Caco-2 (cell line): ENCODE results near the gene AGAP1. TPM values are rescaled to one million over a fixed set of nuclear protein-coding genes. Genes with fewer than 3 reads are reported as not detected.

Experiments used
- BruUV-seq: library from RNA; stranded (reverse); fragments of 400-500 nt; replicated peaks from 2 replicates; lab custom pipeline; 2021; lab: Mats Ljungman, UMichigan
- CTCF ChIA-PET: fragments of 300-600 bp; sonication (Branson Sonifier 250); formaldehyde crosslinking; loops from one replicate; lab custom pipeline; 2022; ENCODE audit warnings: antibody characterized with exemption; lab: Charles Lee
- POLR2A ChIA-PET: fragments of 300-600 bp; sonication (Branson Sonifier 250); formaldehyde crosslinking; loops from one replicate; lab custom pipeline; 2022; ENCODE audit warnings: antibody characterized with exemption; lab: Charles Lee
- DNase-seq, 2 experiments: peaks; one replicate each; pipeline versions ENCODE4 v3.0.0 to v3.0.0-alpha.2; 2020 to 2022
- H3K27me3 ChIP-seq: replicated peaks from 2 replicates; pipeline ENCODE4 v1.6.0; 2011; ENCODE audit warnings: low read length; ENCODE audit not compliant: control insufficient read depth, insufficient read depth
- H3K36me3 ChIP-seq: 2 replicates; pipeline ENCODE4 v1.5.1; 2011; ENCODE audit warnings: low read length; ENCODE audit not compliant: control insufficient read depth, insufficient read depth
- H3K4me1 ChIP-seq: fragments of 250-450 bp; sonication (Bioruptor Pico); 2 replicates; pipeline ENCODE4 v1.5.1; 2020; ENCODE audit warnings: mild to moderate bottlenecking
- H3K4me3 ChIP-seq: 2 replicates; pipeline ENCODE4 v1.5.1; 2011; ENCODE audit warnings: low read depth, mild to moderate bottlenecking, control low read depth, low read length
- H3K9me3 ChIP-seq: fragments of 250-450 bp; sonication (Bioruptor Pico); 2 replicates; pipeline ENCODE4 v1.5.1; 2020; ENCODE audit warnings: mild to moderate bottlenecking, moderate library complexity
- H3K27ac Mint-ChIP-seq: one replicate; pipeline ENCODE4 v1.8.0; 2022; ENCODE audit warnings: mixed read lengths; ENCODE audit not compliant: unreplicated experiment
- H3K27me3 Mint-ChIP-seq: one replicate; pipeline ENCODE4 v1.8.0; 2022; ENCODE audit warnings: mixed read lengths; ENCODE audit not compliant: insufficient read depth, unreplicated experiment
- H3K36me3 Mint-ChIP-seq: one replicate; pipeline ENCODE4 v1.8.0; 2022; ENCODE audit warnings: mild to moderate bottlenecking, mixed read lengths; ENCODE audit not compliant: insufficient read depth, unreplicated experiment
- H3K4me1 Mint-ChIP-seq: one replicate; pipeline ENCODE4 v1.8.0; 2022; ENCODE audit warnings: low read depth, mixed read lengths; ENCODE audit not compliant: unreplicated experiment
- H3K4me3 Mint-ChIP-seq: one replicate; pipeline ENCODE4 v1.8.0; 2022; ENCODE audit warnings: mild to moderate bottlenecking, moderate library complexity, mixed read lengths; ENCODE audit not compliant: unreplicated experiment
- H3K9me3 Mint-ChIP-seq: one replicate; pipeline ENCODE4 v1.8.0; 2022; ENCODE audit warnings: mixed read lengths; ENCODE audit not compliant: unreplicated experiment
- CTCF ChIP-seq, 2 experiments: fragments of 200-600 bp in 1 of 2; IDR thresholded peaks; 1 replicate in 1 of 2; 2 replicates in 1 of 2; pipeline versions ENCODE4 v1.5.1 to v1.8.0; 2011 to 2022; ENCODE audit warnings: antibody characterized with exemption in 1 of 2, control low read depth in 1 of 2, inconsistent platforms in 1 of 2, low read depth in 1 of 2, low read length in 1 of 2, mild to moderate bottlenecking in 1 of 2, moderate library complexity in 1 of 2; ENCODE audit not compliant: insufficient read depth in 1 of 2, severe bottlenecking in 1 of 2, unreplicated experiment in 1 of 2
- intact Hi-C: fragments of 100-400 bp; cut with micrococcal nuclease; formaldehyde crosslinking; loops from one replicate; pipeline ENCODE4 v1.10.0; 2022; ENCODE audit not compliant: unreplicated experiment
- total RNA-seq: library from RNA; stranded (reverse); gene quantifications from 2 replicates; pipeline ENCODE4 v1.2.3, GENCODE V29; 2022

AGAP1 gene
- total RNA-seq, 1 experiment from 2014 or later = 41.7 TPM

DNA sequence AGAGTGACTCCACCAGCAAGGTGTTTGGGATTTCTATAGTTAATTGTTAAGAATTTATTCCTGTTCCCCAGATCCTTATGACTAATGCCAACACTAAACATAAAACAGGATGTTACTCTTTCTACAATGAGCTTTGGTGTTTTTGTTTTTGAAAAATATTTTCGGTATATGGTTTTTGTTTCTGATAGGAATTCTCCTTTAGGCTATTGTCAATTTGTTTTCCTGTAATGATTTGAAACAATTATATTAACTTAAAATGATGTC is 182.6 kb downstream of the AGAP1 start:
- TF ChIP-seq CTCF (IDR thresholded peaks at IDR 0.05; ENCODE audit: insufficient read depth in 1 of 2, low read depth in 1 of 2, low read length in 1 of 2, severe bottlenecking in 1 of 2, unreplicated experiment in 1 of 2) = no peak
- intact Hi-C loops = loop anchor here (5.0 kb wide), 1 partner anchor 66 kb away; no protein-coding TSS in a partner anchor
- ChIA-PET CTCF (interaction anchor here (1.0 kb wide), 1 partner anchor 64 kb away, joined by 3 read pairs; no protein-coding TSS in a partner anchor), POLR2A (no interaction called here)
- DNase-seq = no peak
- no peaks in the 10 kb centered on the region for H3K27me3 Mint-ChIP-seq
- H3K4me1 ChIP-seq = peaks cover 36% of the 10 kb centered on the region
- no peaks in the 10 kb centered on the region for H3K36me3 ChIP-seq
- peaks cover 10% of the 10 kb centered on the region for H3K36me3 Mint-ChIP-seq
- H3K9me3 Mint-ChIP-seq = no peaks in the 10 kb centered on the region
- H3K27me3 ChIP-seq = no peaks in the 10 kb centered on the region
- H3K9me3 ChIP-seq = no peaks in the 10 kb centered on the region
- BruUV-seq = no TSS peak
- peak overlapping the region; percentile 89 for H3K27ac Mint-ChIP-seq
- H3K4me3 Mint-ChIP-seq = no peak overlapping the region
- H3K4me1 Mint-ChIP-seq = peaks cover 23% of the 10 kb centered on the region
- H3K4me3 ChIP-seq = no peak overlapping the region

- H3K9me3 ChIP-seq = no peaks in the 10 kb centered on the region
- H3K27me3 ChIP-seq = no peaks in the 10 kb centered on the region
- peaks cover 36% of the 10 kb centered on the region for H3K4me1 ChIP-seq
- intact Hi-C loops = loop anchor here (5.0 kb wide), 1 partner anchor 65 kb away; no protein-coding TSS in a partner anchor
- no peaks in the 10 kb centered on the region for H3K36me3 ChIP-seq
- peaks cover 23% of the 10 kb centered on the region for H3K4me1 Mint-ChIP-seq
- CTCF ChIA-PET = no interaction called here
- peak overlapping the region; percentile 5; the same call in 1 of the 2 replicates for H3K4me3 ChIP-seq
- peak overlapping the region; percentile 71 for H3K4me3 Mint-ChIP-seq
- peak; percentile 20 to 60 for DNase-seq
- POLR2A ChIA-PET = interaction anchor here (0.6 kb wide), 1 partner anchor 39 kb away, joined by 7 read pairs; no protein-coding TSS in a partner anchor
- H3K36me3 Mint-ChIP-seq = peaks cover 10% of the 10 kb centered on the region
- no peaks in the 10 kb centered on the region for H3K27me3 Mint-ChIP-seq
- H3K9me3 Mint-ChIP-seq = no peaks in the 10 kb centered on the region
- H3K27ac Mint-ChIP-seq = peak overlapping the region; percentile 89
- no TSS peak for BruUV-seq
- no peak for TF ChIP-seq CTCF (IDR thresholded peaks at IDR 0.05; ENCODE audit: insufficient read depth in 1 of 2, low read depth in 1 of 2, low read length in 1 of 2, severe bottlenecking in 1 of 2, unreplicated experiment in 1 of 2)
Observed at GRCh38 chr2:235677276-235677788, 183.5 kb downstream of the AGAP1 start.

- peak overlapping the region; percentile 89 for H3K27ac Mint-ChIP-seq
- intact Hi-C loops = loop anchor here (5.0 kb wide), 1 partner anchor 64 kb away; no protein-coding TSS in a partner anchor
- DNase-seq = no peak
- H3K9me3 Mint-ChIP-seq = no peaks in the 10 kb centered on the region
- peaks cover 23% of the 10 kb centered on the region for H3K4me1 Mint-ChIP-seq
- H3K36me3 Mint-ChIP-seq = peaks cover 10% of the 10 kb centered on the region
- BruUV-seq = TSS peak; percentile 34
- ChIA-PET CTCF (no interaction called here), POLR2A (interaction anchor here (0.6 kb wide), 1 partner anchor 38 kb away, joined by 7 read pairs; no protein-coding TSS in a partner anchor)
- H3K27me3 Mint-ChIP-seq = no peaks in the 10 kb centered on the region
- no peak for TF ChIP-seq CTCF (IDR thresholded peaks at IDR 0.05; ENCODE audit: insufficient read depth in 1 of 2, low read depth in 1 of 2, low read length in 1 of 2, severe bottlenecking in 1 of 2, unreplicated experiment in 1 of 2)
- Histone ChIP-seq H3K9me3 (no peaks in the 10 kb centered on the region), H3K4me1 (peaks cover 36% of the 10 kb centered on the region), H3K27me3 (no peaks in the 10 kb centered on the region), H3K4me3 (no peak overlapping the region), H3K36me3 (no peaks in the 10 kb centered on the region)
- peak overlapping the region; percentile 57 for H3K4me3 Mint-ChIP-seq
Observed at GRCh38 chr2:235677937-235678336, 184.1 kb downstream of the AGAP1 start.
